A673 (cell line): ENCODE measurements around the gene SLF1. TPM values are rescaled to one million over a fixed set of nuclear protein-coding genes. Genes with fewer than 3 reads are reported as not detected.
"Not testable (repeated sequence)": the region's sequence is repeated elsewhere in the genome, so short reads cannot be mapped to it uniquely, and the experiment has no call there.

Source experiments
- Bru-seq: library from RNA; stranded (reverse); fragments of 400-500 nt; gene quantifications from one replicate; lab custom pipeline; 2021; lab: Mats Ljungman, UMichigan
- BruChase-seq, 2 experiments: library from RNA; stranded (reverse); fragments of 400-500 nt; gene quantifications; one replicate each; lab custom pipeline; 2021; lab: Mats Ljungman, UMichigan
- BruUV-seq: library from RNA; stranded (reverse); fragments of 400-500 nt; replicated peaks from 2 replicates; lab custom pipeline; 2021; lab: Mats Ljungman, UMichigan
- CTCF ChIA-PET: fragments of 300-600 bp; sonication (Branson Sonifier 250); formaldehyde crosslinking; loops from one replicate; lab custom pipeline; 2022; ENCODE audit warnings: antibody characterized with exemption; lab: Charles Lee
- POLR2A ChIA-PET: fragments of 300-600 bp; sonication (Branson Sonifier 250); formaldehyde crosslinking; loops from one replicate; lab custom pipeline; 2022; ENCODE audit warnings: antibody characterized with exemption; ENCODE audit not compliant: low non-redundant PET; lab: Charles Lee
- DNase-seq: peaks from one replicate; pipeline ENCODE4 v3.0.0-alpha.2; 2015; ENCODE audit warnings: low spot score
- H3K27ac ChIP-seq: fragments of 200-600 bp; sonication (generic); 2 replicates; pipeline ENCODE4 v1.5.1; 2016; ENCODE audit warnings: mixed run types, low read depth, mild to moderate bottlenecking, mixed read lengths, antibody characterized with exemption, low read length; ENCODE audit not compliant: poor library complexity, severe bottlenecking
- H3K27me3 ChIP-seq: fragments of 200-600 bp; sonication (generic); replicated peaks from 2 replicates; pipeline ENCODE4 v1.6.1; 2017; ENCODE audit warnings: mixed run types, low read depth, mild to moderate bottlenecking, mixed read lengths, antibody characterized with exemption, low read length; ENCODE audit not compliant: insufficient read depth, poor library complexity
- H3K36me3 ChIP-seq: fragments of 200-600 bp; sonication (generic); 2 replicates; pipeline ENCODE4 v1.6.1; 2016; ENCODE audit warnings: mixed run types, mild to moderate bottlenecking, mixed read lengths, antibody characterized with exemption, low read length; ENCODE audit not compliant: insufficient read depth, poor library complexity, severe bottlenecking
- H3K4me1 ChIP-seq: fragments of 200-600 bp; sonication (generic); 2 replicates; pipeline ENCODE4 v1.6.1; 2017; ENCODE audit warnings: mixed run types, mild to moderate bottlenecking, mixed read lengths, antibody characterized with exemption, low read length; ENCODE audit not compliant: insufficient read depth, poor library complexity, severe bottlenecking
- H3K4me3 ChIP-seq: fragments of 200-600 bp; sonication (generic); 2 replicates; pipeline ENCODE4 v1.5.1; 2016; ENCODE audit warnings: low read depth, mixed run types, mild to moderate bottlenecking, mixed read lengths, low read length; ENCODE audit not compliant: poor library complexity, severe bottlenecking
- H3K9me3 ChIP-seq: fragments of 200-600 bp; sonication (generic); 2 replicates; pipeline ENCODE4 v1.6.1; 2016; ENCODE audit warnings: mixed run types, low read depth, mild to moderate bottlenecking, mixed read lengths, antibody characterized with exemption, low read length; ENCODE audit not compliant: poor library complexity, severe bottlenecking
- EZH2 ChIP-seq: fragments of 200-600 bp; sonication (generic); IDR thresholded peaks from 2 replicates; pipeline ENCODE4 v1.6.1; 2017; ENCODE audit warnings: borderline replicate concordance, low read depth, mild to moderate bottlenecking, mixed read lengths, antibody characterized with exemption, low read length; ENCODE audit not compliant: poor library complexity, severe bottlenecking
- intact Hi-C: fragments of 100-400 bp; cut with micrococcal nuclease; formaldehyde crosslinking; loops from one replicate; pipeline ENCODE4 v1.10.0; 2022; ENCODE audit not compliant: unreplicated experiment
- long read RNA-seq: library from polyadenylated mRNA; stranded (forward); transcript quantifications from one replicate; pipeline ENCODE4 v2.0.0, GENCODE V29; 2022
- total RNA-seq: library from RNA; stranded (reverse); gene quantifications from 2 replicates; pipeline ENCODE4 v1.2.3, GENCODE V29; 2021
- TF ChIP-seq, protein P1 (sequence below): fragments of 300-800, 200-600 bp; sonication (generic); conservative IDR thresholded peaks from 2 replicates; pipeline ENCODE4 v1.5.1; 2017; ENCODE audit warnings: low read depth, mild to moderate bottlenecking, antibody characterized with exemption, low read length, moderate library complexity, mixed read lengths

The SLF1 gene
- total RNA-seq (17.4 and 21.6 TPM in 2 replicates), Bru-seq, nascent RNA (percentile 87 among the genes with signal in this experiment), BruChase-seq, experiment 1, labeled RNA remaining after a 2-hour chase (percentile 84 among the genes with signal in this experiment), BruChase-seq, experiment 2, labeled RNA remaining after a 6-hour chase (percentile 70 among the genes with signal in this experiment)
- long read RNA-seq, full-length matches to known transcripts = 21 of 25 reads
- long read RNA-seq, partial matches to known transcripts = 2 of 25 reads
- long read RNA-seq, other reads (novel, unspliced or antisense) = 2 of 25 reads

- DNase-seq = peak; percentile 93
- BruUV-seq = no TSS peak
- Histone ChIP-seq H3K4me1 (peaks cover 8% of the 10 kb centered on the region), H3K36me3 (no peaks in the 10 kb centered on the region), H3K27me3 (no peaks in the 10 kb centered on the region), H3K4me3 (peak within 1 kb of the TSS; percentile 87), H3K9me3 (no peaks in the 10 kb centered on the region), H3K27ac (peak within 1 kb of the TSS; percentile 81)
- intact Hi-C loops = no loop called here
- no peak for TF ChIP-seq EZH2
- TF ChIP-seq, protein P1, sequence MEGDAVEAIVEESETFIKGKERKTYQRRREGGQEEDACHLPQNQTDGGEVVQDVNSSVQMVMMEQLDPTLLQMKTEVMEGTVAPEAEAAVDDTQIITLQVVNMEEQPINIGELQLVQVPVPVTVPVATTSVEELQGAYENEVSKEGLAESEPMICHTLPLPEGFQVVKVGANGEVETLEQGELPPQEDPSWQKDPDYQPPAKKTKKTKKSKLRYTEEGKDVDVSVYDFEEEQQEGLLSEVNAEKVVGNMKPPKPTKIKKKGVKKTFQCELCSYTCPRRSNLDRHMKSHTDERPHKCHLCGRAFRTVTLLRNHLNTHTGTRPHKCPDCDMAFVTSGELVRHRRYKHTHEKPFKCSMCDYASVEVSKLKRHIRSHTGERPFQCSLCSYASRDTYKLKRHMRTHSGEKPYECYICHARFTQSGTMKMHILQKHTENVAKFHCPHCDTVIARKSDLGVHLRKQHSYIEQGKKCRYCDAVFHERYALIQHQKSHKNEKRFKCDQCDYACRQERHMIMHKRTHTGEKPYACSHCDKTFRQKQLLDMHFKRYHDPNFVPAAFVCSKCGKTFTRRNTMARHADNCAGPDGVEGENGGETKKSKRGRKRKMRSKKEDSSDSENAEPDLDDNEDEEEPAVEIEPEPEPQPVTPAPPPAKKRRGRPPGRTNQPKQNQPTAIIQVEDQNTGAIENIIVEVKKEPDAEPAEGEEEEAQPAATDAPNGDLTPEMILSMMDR = no peak
- ChIA-PET CTCF (no interaction called here), POLR2A (no interaction called here)
These were observed at the start of gene SLF1, which contains the start of gene KIAA0825 for GRCh38 chr5:94618493-94619328. Gene SLF1 (plus strand): TSS chr5:94618669. CDS start chr5:94628811, 10,142 bp downstream. Gene KIAA0825 (minus strand): TSS chr5:94618604. CDS start chr5:94537126, 81,478 bp downstream.

DNA sequence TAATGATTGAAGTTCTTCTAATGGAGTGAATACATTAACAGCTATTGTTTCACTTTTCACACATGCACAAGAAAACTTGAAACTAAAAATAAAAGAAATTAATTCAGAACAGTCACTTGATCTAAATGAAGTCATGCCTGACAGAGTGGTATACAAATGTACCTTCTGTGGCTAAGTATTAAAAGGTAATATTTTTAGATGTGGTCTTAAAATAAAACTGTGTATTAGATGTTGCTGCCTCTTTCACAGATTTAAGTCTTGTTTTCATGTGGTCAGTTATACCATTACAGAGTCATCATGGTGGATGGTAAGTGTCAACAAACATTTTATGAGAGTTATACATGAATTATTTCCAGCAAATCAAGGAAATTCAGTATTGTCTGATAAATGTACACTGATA is 47.1 kb upstream of the SLF1 start:
- POLR2A ChIA-PET = no interaction called here
- Histone ChIP-seq H3K36me3 (no peaks in the 10 kb centered on the region), H3K9me3 (no peaks in the 10 kb centered on the region), H3K4me1 (no peaks in the 10 kb centered on the region), H3K4me3 (no peak overlapping the region), H3K27me3 (no peaks in the 10 kb centered on the region), H3K27ac (no peak overlapping the region)
- CTCF ChIA-PET = no interaction called here
- no peak for DNase-seq
- BruUV-seq = no TSS peak
- no peak for TF ChIP-seq EZH2
- TF ChIP-seq, protein P1 = no peak
- intact Hi-C loops = no loop called here

GRCh38 chr5:94573349-94573748 is 45.1 kb upstream of the SLF1 start:
- H3K27me3 ChIP-seq, POLR2A ChIA-PET, CTCF ChIA-PET, H3K27ac ChIP-seq, H3K4me1 ChIP-seq, intact Hi-C loops, H3K9me3 ChIP-seq, H3K36me3 ChIP-seq, H3K4me3 ChIP-seq, DNase-seq, BruUV-seq: not testable (repeated sequence)
